ENCODE results near the gene SP4. TPM values are rescaled to one million over a fixed set of nuclear protein-coding genes. Genes with fewer than 3 reads are reported as not detected.

SP4 gene
- total RNA-seq, 2 donors from 2014 or later = 5.3 to 6.0 TPM

- Histone ChIP-seq H3K27ac (no peak overlapping the region), H3K4me3 (no peak overlapping the region), H3K4me1 (no peaks in the 10 kb centered on the region), H3K27me3 (no peaks in the 10 kb centered on the region), H3K36me3 (replicated peaks in 1 of 2; ENCODE audit: insufficient read depth in 1 of 2, low read depth in 2 of 2) (no peaks in the 10 kb centered on the region), H3K9me3 (peaks cover 0 to 2% (median 0%) of the 10 kb centered on the region in 3 donors)
- ATAC-seq (no peak), DNase-seq (no peak)
- TF ChIP-seq CTCF (IDR thresholded peaks at IDR 0.05) (no peak), POLR2A (IDR thresholded peaks at IDR 0.05) (no peak)
- intact Hi-C loops (cut with DNase I) = no loop called here
- 57 to 60% methylated on average over 5 of the region's 5 CpGs for WGBS, 2 donors
These were observed 23.1 kb downstream of the SP4 start for GRCh38 chr7:21450941-21451340.

GRCh38 chr7:21454182-21454581 lies 26.3 kb downstream of the SP4 start:
- H3K36me3 ChIP-seq (replicated peaks in 1 of 2; ENCODE audit: insufficient read depth in 1 of 2, low read depth in 2 of 2) = no peaks in the 10 kb centered on the region
- H3K9me3 ChIP-seq = peaks cover 0 to 2% (median 0%) of the 10 kb centered on the region in 3 donors
- intact Hi-C loops (cut with DNase I) = no loop called here
- no peak overlapping the region for H3K27ac ChIP-seq
- TF ChIP-seq CTCF (IDR thresholded peaks at IDR 0.05) = no peak
- no peak for TF ChIP-seq POLR2A (IDR thresholded peaks at IDR 0.05)
- ATAC-seq = no peak
- no peak overlapping the region for H3K4me3 ChIP-seq
- H3K4me1 ChIP-seq = no peaks in the 10 kb centered on the region
- DNase-seq = no peak
- H3K27me3 ChIP-seq = no peaks in the 10 kb centered on the region

GRCh38 chr7:21454906-21455305 lies 27.0 kb downstream of the SP4 start:
- Histone ChIP-seq H3K9me3 (peaks cover 0 to 2% (median 0%) of the 10 kb centered on the region in 3 donors), H3K27ac (no peak overlapping the region), H3K4me1 (no peaks in the 10 kb centered on the region), H3K27me3 (no peaks in the 10 kb centered on the region), H3K36me3 (replicated peaks in 1 of 2; ENCODE audit: insufficient read depth in 1 of 2, low read depth in 2 of 2) (no peaks in the 10 kb centered on the region), H3K4me3 (no peak overlapping the region)
- no peak for DNase-seq
- ATAC-seq = no peak
- no peak for TF ChIP-seq POLR2A (IDR thresholded peaks at IDR 0.05)
- no peak for TF ChIP-seq CTCF (IDR thresholded peaks at IDR 0.05)
- intact Hi-C loops (cut with DNase I) = no loop called here
- 95 to 100% methylated on average over 1 of the region's 1 CpG for WGBS, 2 donors

GRCh38 chr7:21461282-21461681 lies 33.4 kb downstream of the SP4 start:
- no peak overlapping the region for H3K27ac ChIP-seq
- TF ChIP-seq CTCF (IDR thresholded peaks at IDR 0.05) (no peak), POLR2A (IDR thresholded peaks at IDR 0.05) (no peak)
- intact Hi-C loops (cut with DNase I) = no loop called here
- no peaks in the 10 kb centered on the region for H3K27me3 ChIP-seq
- 97 to 100% methylated on average over 1 to 19 of the region's 26 CpGs for WGBS, 2 donors
- DNase-seq (no peak), ATAC-seq (no peak)
- H3K9me3 ChIP-seq = no peaks in the 10 kb centered on the region
- H3K4me3 ChIP-seq = no peak overlapping the region
- no peaks in the 10 kb centered on the region for H3K4me1 ChIP-seq
- H3K36me3 ChIP-seq (replicated peaks in 1 of 2; ENCODE audit: insufficient read depth in 1 of 2, low read depth in 2 of 2) = no peaks in the 10 kb centered on the region

- Histone ChIP-seq H3K4me3 (no peak overlapping the region), H3K9me3 (no peaks in the 10 kb centered on the region), H3K4me1 (no peaks in the 10 kb centered on the region), H3K36me3 (replicated peaks in 1 of 2; ENCODE audit: insufficient read depth in 1 of 2, low read depth in 2 of 2) (no peaks in the 10 kb centered on the region), H3K27me3 (no peaks in the 10 kb centered on the region), H3K27ac (no peak overlapping the region)
- no peak for DNase-seq
- no peak for ATAC-seq
- no peak for TF ChIP-seq CTCF (IDR thresholded peaks at IDR 0.05)
- no peak for TF ChIP-seq POLR2A (IDR thresholded peaks at IDR 0.05)
- intact Hi-C loops (cut with DNase I) = no loop called here
- 81 to 89% methylated on average over 3 of the region's 3 CpGs for WGBS, 2 donors
These were observed 34.2 kb downstream of the SP4 start for GRCh38 chr7:21462081-21462480.

Data from body of pancreas (tissue), 4 donors.